AG04450 (cell line): ENCODE measurements around the gene CHD9. TPM values are rescaled to one million over a fixed set of nuclear protein-coding genes. Genes with fewer than 3 reads are reported as not detected.
"Not testable (repeated sequence)": the region's sequence is repeated elsewhere in the genome, so short reads cannot be mapped to it uniquely, and the experiment has no call there.

Source experiments
- CTCF ChIA-PET: fragments of 300-600, 350-600 bp; formaldehyde crosslinking; extraction: SDS; loops from one replicate; lab custom pipeline; 2022; ENCODE audit warnings: antibody characterized with exemption, inconsistent platforms; lab: Charles Lee
- POLR2A ChIA-PET: fragments of 350-600 bp; formaldehyde crosslinking; extraction: SDS; loops from one replicate; lab custom pipeline; 2021; ENCODE audit warnings: antibody characterized with exemption, inconsistent platforms; lab: Yijun Ruan, JAX
- DNase-seq: peaks from one replicate; pipeline ENCODE4 v3.0.0-alpha.2; 2011; ENCODE audit warnings: low read depth, low spot score
- H3K27ac ChIP-seq: one replicate; pipeline ENCODE4 v1.5.1; 2012; ENCODE audit warnings: low read depth, low read length, control low read depth
- H3K27me3 ChIP-seq: one replicate; pipeline ENCODE4 v1.6.0; 2012; ENCODE audit warnings: low read length; ENCODE audit not compliant: control insufficient read depth, insufficient read depth
- H3K4me3 ChIP-seq: 2 replicates; pipeline ENCODE4 v1.5.1; 2011; ENCODE audit warnings: mild to moderate bottlenecking, low read depth, low read length, control low read depth
- H3K9me3 ChIP-seq: 2 replicates; pipeline ENCODE4 v1.5.1; 2012; ENCODE audit warnings: low read length; ENCODE audit not compliant: control insufficient read depth, insufficient read depth
- polyA plus RNA-seq: library from polyadenylated mRNA; depleted of rRNA; stranded (reverse); fragments of >200 nt; gene quantifications from 2 replicates; pipeline ENCODE4 v1.2.3, GENCODE V29; 2011
- TF ChIP-seq, protein P1 (sequence below): IDR thresholded peaks from 2 replicates; pipeline ENCODE4 v1.5.1; 2011; ENCODE audit warnings: low read depth, low read length, control low read depth, inconsistent platforms

CHD9 gene
- polyA plus RNA-seq, 1 experiment, result 42.6 TPM

- no peaks in the 10 kb centered on the region for H3K9me3 ChIP-seq
- H3K27me3 ChIP-seq, result peaks cover 21% of the 10 kb centered on the region
- no peak for DNase-seq
- no peak overlapping the region for H3K4me3 ChIP-seq
- TF ChIP-seq, protein P1, sequence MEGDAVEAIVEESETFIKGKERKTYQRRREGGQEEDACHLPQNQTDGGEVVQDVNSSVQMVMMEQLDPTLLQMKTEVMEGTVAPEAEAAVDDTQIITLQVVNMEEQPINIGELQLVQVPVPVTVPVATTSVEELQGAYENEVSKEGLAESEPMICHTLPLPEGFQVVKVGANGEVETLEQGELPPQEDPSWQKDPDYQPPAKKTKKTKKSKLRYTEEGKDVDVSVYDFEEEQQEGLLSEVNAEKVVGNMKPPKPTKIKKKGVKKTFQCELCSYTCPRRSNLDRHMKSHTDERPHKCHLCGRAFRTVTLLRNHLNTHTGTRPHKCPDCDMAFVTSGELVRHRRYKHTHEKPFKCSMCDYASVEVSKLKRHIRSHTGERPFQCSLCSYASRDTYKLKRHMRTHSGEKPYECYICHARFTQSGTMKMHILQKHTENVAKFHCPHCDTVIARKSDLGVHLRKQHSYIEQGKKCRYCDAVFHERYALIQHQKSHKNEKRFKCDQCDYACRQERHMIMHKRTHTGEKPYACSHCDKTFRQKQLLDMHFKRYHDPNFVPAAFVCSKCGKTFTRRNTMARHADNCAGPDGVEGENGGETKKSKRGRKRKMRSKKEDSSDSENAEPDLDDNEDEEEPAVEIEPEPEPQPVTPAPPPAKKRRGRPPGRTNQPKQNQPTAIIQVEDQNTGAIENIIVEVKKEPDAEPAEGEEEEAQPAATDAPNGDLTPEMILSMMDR, result no peak
- H3K27ac ChIP-seq, result no peak overlapping the region
- POLR2A ChIA-PET, result no interaction called here
- CTCF ChIA-PET, result interaction anchor here (0.7 kb wide), 1 partner anchor 162 kb away, joined by 3 read pairs; no protein-coding TSS in a partner anchor
These were observed 9.2 kb upstream of the CHD9 start for GRCh38 chr16:53045341-53046220.

DNA sequence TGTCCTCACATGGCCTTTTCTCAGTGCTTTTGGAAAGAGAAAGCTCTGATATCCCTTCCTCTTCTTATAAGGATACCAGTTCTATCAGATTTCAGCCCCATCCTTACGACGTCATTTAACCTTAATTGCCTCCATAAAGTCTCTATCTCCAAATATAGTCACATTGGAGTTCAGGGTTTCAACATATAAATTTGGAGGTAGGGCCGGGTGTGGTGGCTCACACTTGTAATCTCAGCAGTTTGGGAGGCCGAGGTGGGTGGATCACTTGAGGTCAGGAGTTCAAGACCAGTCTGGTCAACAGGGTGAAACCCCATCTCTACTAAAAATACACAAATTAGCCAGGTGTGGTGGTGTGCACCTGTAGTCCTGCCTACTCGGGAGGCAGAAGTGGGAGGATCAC, 7.3 kb upstream of the CHD9 start:
- CTCF ChIA-PET, H3K4me3 ChIP-seq, DNase-seq, H3K9me3 ChIP-seq, H3K27ac ChIP-seq, POLR2A ChIA-PET: not testable (repeated sequence)
- H3K27me3 ChIP-seq, result peaks cover 14% of the 10 kb centered on the region

DNA sequence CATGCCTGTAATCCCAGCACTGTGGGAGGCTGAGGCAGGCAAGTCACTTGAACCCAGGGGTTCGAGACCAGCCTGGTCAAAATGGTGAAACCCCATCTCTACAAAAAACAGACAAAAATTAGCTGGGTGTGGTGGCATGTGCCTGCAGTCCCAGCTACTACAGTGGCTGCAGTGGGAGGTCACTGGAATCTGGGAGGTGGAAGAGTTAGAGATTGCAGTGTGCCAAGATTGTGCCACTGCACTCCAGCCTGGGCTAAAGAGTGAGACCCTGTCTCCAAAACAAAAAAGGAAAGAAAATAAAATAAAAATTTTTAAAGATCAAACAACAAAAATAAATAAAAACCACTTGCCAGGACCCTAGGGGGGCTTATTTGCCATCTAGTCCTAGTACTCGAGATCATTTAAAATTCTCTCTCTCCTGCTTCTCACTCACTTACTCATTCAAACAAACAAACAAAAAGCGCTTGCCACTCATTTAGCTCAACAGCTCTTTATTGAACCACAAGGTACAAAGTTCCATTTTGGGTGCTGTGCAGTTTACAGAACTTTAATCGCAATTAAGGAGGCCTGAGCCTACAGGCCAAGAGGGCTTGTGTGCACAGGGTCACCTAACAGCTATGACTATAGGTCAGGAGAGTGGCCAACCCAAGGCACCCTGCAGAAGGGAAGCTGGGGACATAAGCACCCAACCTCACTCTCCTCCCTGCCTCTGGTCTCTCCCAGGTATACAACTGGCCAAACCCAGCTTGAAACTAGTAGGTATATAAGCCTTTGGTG, 6.5 kb upstream of the CHD9 start:
- POLR2A ChIA-PET, result no interaction called here
- no peaks in the 10 kb centered on the region for H3K9me3 ChIP-seq
- CTCF ChIA-PET, result interaction anchor here (1.6 to 2.5 kb wide), 2 partner anchors 26 to 159 kb away, joined by 5 to 6 read pairs; no protein-coding TSS in a partner anchor
- no peak overlapping the region for H3K27ac ChIP-seq
- TF ChIP-seq, protein P1, result no peak
- DNase-seq, result no peak
- no peak overlapping the region for H3K4me3 ChIP-seq
- H3K27me3 ChIP-seq, result peaks cover 10% of the 10 kb centered on the region

- DNase-seq, H3K4me3 ChIP-seq, H3K9me3 ChIP-seq, POLR2A ChIA-PET, H3K27ac ChIP-seq, H3K27me3 ChIP-seq: not testable (repeated sequence)
- CTCF ChIA-PET, result interaction anchor here (0.7 kb wide), 1 partner anchor 156 kb away, joined by 3 read pairs; no protein-coding TSS in a partner anchor
These were observed 3.5 kb upstream of the CHD9 start for GRCh38 chr16:53051255-53051654.

DNA sequence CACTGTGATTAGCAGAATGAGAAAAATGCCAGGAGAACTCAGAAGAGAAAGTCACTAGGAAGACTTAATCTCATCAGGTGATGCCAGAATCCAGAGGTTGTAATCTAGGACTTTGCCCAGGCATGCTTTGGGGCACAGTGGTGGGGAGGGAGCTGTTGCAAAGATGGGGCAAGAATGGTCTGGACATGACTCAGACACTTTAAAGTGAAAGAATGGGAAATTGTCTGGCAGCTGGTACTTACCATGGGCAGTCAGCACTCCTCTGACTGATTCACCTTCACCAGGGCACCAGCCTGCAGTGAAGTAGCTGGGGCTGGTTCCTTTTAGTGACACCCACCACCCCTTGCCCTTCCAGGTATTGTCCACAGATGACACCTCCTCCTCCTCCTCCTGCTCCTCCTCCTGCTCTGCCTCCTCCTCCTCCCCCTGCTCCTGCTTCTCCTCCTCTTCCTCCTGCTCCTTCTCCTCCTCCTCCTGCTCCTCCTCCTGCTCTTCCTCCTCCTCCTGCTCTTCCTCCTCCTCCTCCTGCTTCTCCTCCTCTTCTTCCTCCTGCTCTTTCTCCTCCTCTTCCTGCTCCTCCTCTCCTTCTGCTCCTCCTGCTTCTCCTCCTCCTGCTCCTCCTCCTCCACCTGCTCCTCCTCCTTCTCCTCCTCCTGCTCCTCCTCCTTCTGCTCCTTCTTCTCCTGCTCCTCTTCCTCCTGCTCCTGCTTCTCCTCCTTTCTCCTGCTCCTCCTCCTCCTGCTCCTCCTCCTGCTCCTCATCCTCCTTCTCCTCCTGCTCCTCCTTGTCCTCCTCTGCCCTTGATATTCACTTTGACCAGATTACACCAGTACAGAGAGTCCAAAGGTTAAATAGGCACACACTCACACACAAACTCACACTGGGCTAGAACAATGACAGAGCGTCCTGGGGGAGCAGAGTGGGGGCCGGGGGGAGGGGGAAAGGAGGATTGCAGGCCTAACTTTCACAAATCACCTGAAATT, 2.0 kb upstream of the CHD9 start, which contains the start of gene CHD9NB:
Gene CHD9NB (minus strand): TSS at position 379 of the 983 bp plus-strand sequence. CDS start 8,739 bp downstream, outside the sequence.
- Histone ChIP-seq H3K9me3 (no peaks in the 10 kb centered on the region; the same call in 1 of the 2 replicates), H3K4me3 (peak within 1 kb of the TSS; percentile 56), H3K27ac (peak within 1 kb of the TSS; percentile 73), H3K27me3 (no peaks in the 10 kb centered on the region)
- DNase-seq, result peak; percentile 61
- POLR2A ChIA-PET, result interaction anchor here (1.1 to 1.5 kb wide), 3 partner anchors 28 to 155 kb away, joined by 4 read pairs; no protein-coding TSS in a partner anchor
- TF ChIP-seq, protein P1, result no peak
- CTCF ChIA-PET, result interaction anchor here (0.9 to 4.6 kb wide), 4 partner anchors 77 to 155 kb away, joined by 3 to 36 read pairs (median 20); no protein-coding TSS in a partner anchor
